ENCODE results near the gene STN1.

DNA sequence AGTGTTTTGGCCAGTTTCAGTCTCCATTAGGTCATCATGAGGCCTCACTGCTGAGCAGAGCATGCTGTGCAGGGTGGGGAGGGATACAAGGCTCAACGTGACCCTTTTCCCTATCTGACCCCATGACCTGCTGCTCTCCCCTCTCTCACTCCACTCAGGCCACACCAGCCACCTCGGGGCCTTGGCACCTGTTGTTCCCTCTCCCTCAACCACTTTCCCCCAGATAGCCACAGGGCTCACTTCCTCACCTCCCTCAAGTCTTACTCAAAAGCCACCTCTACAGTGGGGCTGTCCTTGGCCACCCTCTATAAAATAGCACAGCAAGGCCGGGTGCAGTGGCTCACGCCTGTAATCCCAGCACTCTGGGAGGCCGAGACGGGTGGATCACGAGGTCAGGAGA is 76.5 kb downstream of the STN1 start:
- TF ChIP-seq, protein P1, sequence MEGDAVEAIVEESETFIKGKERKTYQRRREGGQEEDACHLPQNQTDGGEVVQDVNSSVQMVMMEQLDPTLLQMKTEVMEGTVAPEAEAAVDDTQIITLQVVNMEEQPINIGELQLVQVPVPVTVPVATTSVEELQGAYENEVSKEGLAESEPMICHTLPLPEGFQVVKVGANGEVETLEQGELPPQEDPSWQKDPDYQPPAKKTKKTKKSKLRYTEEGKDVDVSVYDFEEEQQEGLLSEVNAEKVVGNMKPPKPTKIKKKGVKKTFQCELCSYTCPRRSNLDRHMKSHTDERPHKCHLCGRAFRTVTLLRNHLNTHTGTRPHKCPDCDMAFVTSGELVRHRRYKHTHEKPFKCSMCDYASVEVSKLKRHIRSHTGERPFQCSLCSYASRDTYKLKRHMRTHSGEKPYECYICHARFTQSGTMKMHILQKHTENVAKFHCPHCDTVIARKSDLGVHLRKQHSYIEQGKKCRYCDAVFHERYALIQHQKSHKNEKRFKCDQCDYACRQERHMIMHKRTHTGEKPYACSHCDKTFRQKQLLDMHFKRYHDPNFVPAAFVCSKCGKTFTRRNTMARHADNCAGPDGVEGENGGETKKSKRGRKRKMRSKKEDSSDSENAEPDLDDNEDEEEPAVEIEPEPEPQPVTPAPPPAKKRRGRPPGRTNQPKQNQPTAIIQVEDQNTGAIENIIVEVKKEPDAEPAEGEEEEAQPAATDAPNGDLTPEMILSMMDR (IDR thresholded peaks at IDR 0.05), result no peak
- TF ChIP-seq POLR2A (IDR thresholded peaks at IDR 0.05), result no peak
- TF ChIP-seq POLR2AphosphoS5 (IDR thresholded peaks at IDR 0.05), result no peak
